IPS-NIHi11 (cell line): Measurements from ENCODE around the gene ZBTB42.

Experiments used
- DNase-seq: peaks from one replicate; pipeline ENCODE4 v3.0.0; 2012; ENCODE audit warnings: mixed read lengths, low spot score

The ZBTB42 gene

DNA sequence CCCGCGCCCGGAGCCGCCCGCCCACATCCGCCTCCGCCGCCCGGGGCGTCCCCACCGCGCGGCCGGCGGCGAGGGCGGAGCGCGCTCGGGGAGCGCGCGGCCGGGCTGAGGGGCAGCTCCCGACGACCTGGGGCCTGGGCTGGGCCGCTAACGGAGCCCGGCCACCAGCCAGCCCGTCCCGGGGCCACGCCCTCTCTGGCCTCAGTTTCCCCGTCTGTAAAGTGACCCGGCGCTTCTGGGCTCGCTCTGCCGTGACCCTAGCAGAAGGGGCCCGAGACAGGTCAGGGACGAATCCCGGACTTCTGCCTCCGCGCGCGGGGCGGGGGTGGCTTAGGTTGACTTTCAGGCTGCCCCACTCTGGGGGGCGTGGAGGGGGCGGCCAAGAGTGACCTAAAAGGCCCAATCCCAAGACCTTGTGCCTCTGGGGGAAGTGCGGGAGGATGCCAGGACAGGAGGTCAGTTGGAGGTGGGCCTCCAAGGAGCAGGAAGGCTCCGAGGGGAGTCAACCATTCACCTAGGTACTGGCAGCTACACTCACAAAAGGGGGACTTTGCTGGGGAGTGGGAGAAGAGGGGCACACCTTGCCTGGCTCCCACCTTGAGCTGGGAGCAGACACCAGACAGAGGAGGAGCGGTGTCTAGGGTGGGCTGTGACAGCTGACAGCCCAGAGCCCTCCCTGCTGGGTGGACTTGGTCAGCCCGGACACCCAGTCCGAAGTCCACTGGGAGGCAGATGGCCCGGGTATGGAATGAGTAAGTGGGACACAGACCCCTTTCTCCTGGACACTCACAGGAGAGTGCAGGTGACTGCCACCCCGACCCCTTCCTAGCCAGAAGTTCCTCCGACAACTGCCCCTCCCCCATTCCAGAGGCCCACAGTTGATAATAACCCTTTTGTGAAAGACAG, 4.9 kb upstream of the ZBTB42 start:
- peak; percentile 88 for DNase-seq

DNA sequence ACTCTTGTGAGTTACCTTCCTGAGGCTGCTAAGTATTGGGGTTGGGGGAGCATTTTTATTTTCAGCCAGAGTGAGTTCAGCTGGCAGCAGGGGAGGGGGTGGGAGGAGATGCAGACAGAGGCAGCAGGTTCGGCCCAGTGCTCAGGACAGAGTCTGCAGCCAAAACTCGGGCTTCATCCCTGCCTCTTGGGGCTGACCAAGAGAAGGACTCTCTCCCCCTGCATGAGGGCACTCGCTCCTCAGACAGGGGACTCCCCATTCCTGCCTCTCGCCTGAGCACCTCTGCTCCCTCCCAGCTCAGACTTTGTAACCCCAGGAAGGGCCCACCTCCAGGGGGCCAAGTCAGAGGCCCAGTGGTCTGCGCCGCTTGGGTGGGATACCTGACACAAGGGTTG, 4.2 kb upstream of the ZBTB42 start:
- DNase-seq: no peak

- DNase-seq: no peak
These were observed 3.5 kb upstream of the ZBTB42 start for GRCh38 chr14:104797115-104798044.

GRCh38 chr14:104798300-104799243, 2.3 kb upstream of the ZBTB42 start:
- DNase-seq: no peak

DNA sequence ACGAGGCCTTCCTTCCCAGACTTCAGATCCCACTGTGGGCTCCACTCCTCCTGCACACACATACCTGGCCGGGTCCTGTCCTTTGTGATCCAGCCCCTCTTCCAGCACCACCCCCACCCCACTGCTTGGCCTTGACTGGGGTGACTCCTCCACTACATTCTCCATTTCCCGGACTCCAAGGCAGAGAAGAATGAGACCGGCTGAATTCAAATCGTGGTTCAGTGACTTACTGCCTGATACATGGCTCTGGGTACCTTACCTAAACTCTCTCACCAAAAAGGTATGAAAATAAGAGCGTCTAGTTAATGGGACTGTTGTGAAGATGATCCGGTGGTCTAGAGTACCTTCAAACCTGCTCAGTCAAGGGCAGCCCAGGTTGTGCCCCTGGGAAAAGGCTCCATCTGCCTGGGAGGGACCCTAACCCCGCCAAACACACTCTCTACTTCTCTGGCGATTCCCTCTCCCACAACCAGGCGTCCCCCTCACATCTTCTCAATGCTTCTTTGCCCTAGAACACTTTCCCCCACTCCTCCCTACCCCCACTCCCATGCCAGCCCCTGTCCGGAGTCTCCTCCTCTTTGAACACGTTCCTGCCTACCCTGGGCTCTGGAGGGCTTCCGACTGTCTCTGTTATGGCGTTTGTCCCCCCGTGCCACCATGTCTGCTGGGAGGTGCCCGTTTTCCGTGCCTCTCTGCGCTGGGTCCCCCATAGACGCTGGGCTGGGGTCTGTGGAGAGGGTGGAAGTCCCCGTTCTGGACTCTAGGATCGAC, 1.5 kb upstream of the ZBTB42 start:
- peak; percentile 68 for DNase-seq

DNA sequence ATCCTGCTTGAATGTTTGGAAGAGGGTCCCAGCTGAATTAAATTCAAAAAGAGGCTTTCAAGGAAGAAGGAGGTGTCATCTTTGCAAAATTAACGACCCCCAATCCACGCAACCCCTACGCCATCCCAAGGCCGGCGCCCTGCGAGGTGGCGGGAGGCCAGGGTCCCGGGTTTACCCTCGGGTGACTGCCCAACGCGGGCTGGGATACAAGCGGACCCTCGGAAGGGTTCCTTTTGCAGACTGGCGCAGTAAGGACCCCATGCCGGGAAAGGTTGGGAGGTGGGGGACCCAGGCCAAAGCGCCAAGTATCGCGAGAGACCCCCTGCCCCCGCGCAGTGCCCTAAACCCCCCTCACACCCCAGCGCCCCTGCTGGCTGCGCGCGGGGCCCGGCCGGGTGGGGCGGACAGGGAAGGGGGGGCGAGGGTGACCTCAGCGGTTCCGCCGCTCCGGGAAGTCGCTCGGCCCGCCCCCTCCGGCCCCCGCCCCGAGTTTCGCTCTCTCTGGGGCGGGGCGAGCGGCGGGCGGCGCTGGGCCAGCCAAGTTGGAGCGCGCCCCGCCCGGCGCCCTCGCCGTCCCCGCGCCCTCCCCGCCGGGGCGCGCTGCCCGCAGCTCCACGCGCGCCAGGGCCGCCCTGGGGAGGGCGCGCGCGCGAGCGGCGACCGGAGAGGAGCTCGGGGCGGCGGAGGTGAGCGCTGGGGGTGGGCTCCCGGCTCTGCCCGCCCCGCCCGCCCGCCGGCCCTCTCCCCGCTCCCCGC, 708 bp upstream of the ZBTB42 start:
- peak; percentile 87 for DNase-seq

- no peak for DNase-seq
These were observed 856 bp downstream of the ZBTB42 start for GRCh38 chr14:104801520-104802393.

DNA sequence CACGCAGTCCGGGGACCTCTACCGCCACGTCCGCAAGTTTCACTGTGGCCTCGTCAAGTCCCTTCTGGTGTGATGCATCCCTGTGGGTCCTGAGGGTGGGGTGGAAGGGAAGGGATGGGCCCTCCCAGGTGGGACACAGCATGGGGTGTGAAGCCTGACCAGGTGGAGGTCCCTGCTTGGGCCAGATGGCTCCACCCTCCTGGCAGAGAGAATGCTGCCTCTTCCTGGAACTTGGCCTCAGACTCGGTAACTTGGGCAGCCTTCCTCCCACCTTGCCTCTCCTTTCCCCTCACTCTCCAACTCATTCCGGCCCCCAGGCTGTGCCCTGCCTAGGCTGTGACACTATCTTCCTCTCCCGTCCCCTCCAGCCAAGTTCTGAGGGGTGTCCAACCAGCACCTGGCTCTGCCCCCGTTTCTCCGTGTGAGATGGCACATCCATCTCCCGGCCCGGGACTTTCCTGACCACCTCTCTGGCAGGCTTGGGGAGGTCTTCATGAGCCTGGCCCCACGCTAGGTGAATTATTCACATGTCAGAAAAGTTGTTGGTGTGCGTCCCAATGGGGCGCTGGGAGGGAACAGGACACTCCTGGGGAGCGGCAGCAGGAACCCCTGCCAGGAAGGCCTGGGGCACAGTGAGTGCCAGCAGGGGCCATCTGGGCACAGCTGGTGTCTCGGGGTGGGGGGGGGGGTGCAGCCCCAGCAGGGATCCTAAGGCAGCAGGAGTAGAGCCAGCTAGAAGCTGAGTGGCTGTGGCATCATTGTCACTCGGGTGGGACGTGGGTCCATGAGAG, 1.7 kb downstream of the ZBTB42 start:
- no peak for DNase-seq

DNA sequence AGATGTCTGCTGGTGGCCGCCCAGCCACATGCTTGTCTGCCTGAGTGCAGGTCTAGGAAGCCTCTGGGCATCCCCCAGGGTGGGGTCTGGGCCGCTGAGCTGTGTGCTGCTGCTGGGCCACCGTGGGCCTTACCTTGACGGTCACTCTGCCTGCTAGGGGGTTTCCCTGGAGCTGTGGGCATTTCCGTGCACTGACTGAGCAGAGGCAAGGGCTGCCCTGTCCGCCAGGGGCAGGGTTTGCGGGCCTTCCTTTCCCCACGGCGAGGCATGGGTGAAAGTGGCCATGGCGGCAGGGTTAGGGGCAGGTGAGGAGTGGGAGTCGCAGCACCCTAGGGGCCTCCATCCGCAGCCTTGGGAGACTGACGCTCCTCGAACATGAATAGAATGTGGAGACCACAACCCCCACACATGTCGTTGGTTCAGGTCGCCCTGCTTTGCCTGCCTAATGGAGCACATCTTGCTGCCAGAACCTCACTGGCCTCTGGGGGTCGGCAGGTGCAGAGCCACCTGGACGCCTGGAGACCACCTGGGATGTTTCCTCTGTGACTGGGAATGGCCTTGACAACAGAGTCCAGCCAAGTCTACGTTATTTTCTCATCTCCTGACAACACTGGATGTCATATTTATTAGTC, 2.5 kb downstream of the ZBTB42 start:
- no peak for DNase-seq

- DNase-seq: no peak
These were observed 3.1 kb downstream of the ZBTB42 start for GRCh38 chr14:104803912-104804410.

DNA sequence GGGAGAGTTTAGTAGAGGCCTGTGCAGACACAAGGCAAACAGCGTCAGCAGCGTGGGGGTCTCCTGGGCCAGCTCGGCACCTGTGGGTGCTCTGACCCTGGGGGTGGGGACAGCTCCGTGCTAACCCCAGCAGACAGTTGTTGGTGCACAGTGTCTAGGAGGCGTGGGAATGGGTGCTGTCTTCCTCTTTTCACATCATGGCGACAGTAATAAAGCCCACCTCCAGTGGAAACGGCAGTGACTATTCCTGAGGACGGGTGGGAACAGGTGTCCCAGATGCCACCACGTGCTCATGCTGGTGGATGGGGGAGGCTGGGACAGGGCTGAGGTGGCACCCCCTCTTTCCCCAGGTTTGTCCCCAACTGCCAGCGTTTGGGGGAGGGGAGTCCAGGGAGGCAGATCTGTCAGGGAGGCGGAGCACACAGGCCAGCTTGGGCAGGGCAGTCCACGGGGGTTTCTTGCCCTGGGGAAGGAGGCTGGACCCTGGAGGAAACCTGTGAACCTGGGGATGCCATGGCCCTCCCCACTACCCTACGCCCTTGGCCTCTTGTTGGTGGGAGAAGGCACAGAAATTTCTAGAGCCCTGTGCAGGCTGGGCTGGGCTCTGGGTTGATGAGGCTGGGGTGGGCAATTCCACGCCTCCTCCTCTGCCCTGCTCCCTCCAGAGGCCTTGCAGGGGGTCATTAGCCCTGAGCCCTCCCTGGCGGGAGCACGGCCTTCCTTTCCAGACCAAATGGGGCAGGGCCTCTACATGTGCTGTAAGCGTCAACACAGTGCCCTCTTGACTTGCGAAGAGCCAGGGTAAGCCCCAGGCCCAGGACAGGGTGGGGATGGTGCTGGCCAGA, 3.8 kb downstream of the ZBTB42 start:
- no peak for DNase-seq

- peak; percentile 66 for DNase-seq
These were observed 4.4 kb downstream of the ZBTB42 start for GRCh38 chr14:104805326-104805678.

GRCh38 chr14:104805941-104806624, 5.2 kb downstream of the ZBTB42 start:
- DNase-seq: no peak

- DNase-seq: no peak
These were observed 5.9 kb downstream of the ZBTB42 start for GRCh38 chr14:104806625-104807465.

DNA sequence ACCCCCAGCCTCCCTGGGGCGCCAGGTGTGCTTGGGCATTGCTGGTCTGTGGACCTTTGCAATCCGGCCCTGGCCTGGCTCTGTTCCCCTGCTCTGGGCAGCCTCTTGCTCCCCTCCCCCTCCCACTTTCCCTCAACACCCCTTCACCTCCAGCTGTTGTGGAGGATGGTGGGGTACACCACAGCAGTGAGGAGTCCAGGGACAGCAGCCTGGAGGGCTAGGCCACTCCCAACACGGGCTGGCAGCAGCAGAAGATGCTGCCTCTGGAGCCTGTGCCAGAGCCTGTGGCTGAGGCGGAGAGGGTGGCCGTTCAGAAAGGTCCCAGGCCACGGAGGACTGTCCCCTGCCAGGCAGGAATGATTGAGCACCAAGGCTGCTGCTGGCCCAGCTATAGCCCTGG, 7.6 kb downstream of the ZBTB42 start:
- DNase-seq: no peak
